ENCODE measurements around the gene LRP1B.

GRCh38 chr2:140584471-140584870 lies 1546.3 kb downstream of the LRP1B start:
- TF ChIP-seq CTCF (conservative IDR thresholded peaks at IDR 0.05 in 1 of 2, IDR thresholded peaks at IDR 0.05 in 1 of 2; ENCODE audit: extremely low read depth in 1 of 2, insufficient read depth in 1 of 2, low read depth in 1 of 2, low read length in 2 of 2) (no peak), EZH2 (IDR thresholded peaks at IDR 0.05; ENCODE audit: borderline replicate concordance, low read length) (no peak)
